ACC112 (cell line): ENCODE results near the gene NOCT.

Source experiments
- H2AFZ ChIP-seq: fragments of 200-600 bp; sonication (generic); one replicate; pipeline ENCODE4 v1.6.0; 2017; ENCODE audit warnings: antibody characterized with exemption, low read length; ENCODE audit not compliant: unreplicated experiment
- H3K27ac ChIP-seq: fragments of 200-600 bp; sonication (generic); 2 replicates; pipeline ENCODE4 v1.5.1; 2014; ENCODE audit warnings: low read depth, mild to moderate bottlenecking, antibody characterized with exemption, low read length, moderate library complexity
- H3K27me3 ChIP-seq: fragments of 200-600 bp; sonication (generic); 2 replicates; pipeline ENCODE4 v1.6.1; 2014; ENCODE audit warnings: mild to moderate bottlenecking, antibody characterized with exemption, low read length, moderate library complexity, mixed read lengths; ENCODE audit not compliant: insufficient read depth
- H3K36me3 ChIP-seq: fragments of 200-600 bp; sonication (generic); 2 replicates; pipeline ENCODE4 v1.6.1; 2016; ENCODE audit warnings: mild to moderate bottlenecking, antibody characterized with exemption, low read length, moderate library complexity, mixed read lengths; ENCODE audit not compliant: insufficient read depth
- H3K4me1 ChIP-seq: fragments of 200-600 bp; sonication (generic); one replicate; pipeline ENCODE4 v1.6.1; 2016; ENCODE audit warnings: low read length, mixed read lengths; ENCODE audit not compliant: insufficient read depth, unreplicated experiment, control insufficient read depth
- H3K4me3 ChIP-seq: fragments of 200-600 bp; sonication (generic); 2 replicates; pipeline ENCODE4 v1.5.1; 2014; ENCODE audit warnings: mild to moderate bottlenecking, low read depth, low read length
- H3K79me2 ChIP-seq: fragments of 200-600 bp; sonication (generic); one replicate; pipeline ENCODE4 v1.6.0; 2016; ENCODE audit warnings: low read length; ENCODE audit not compliant: control insufficient read depth, unreplicated experiment, insufficient read depth

The NOCT gene

GRCh38 chr4:139015269-139015947 lies at the start of gene NOCT:
TSS of gene NOCT (plus strand) at chr4:139015781. CDS start at chr4:139015982, 201 bp downstream.
- Histone ChIP-seq H3K4me1 (peaks cover 43% of the 10 kb centered on the region), H2AFZ (peak within 1 kb of the TSS; percentile 28), H3K27ac (peak within 1 kb of the TSS; percentile 100), H3K36me3 (peaks cover 9% of the 10 kb centered on the region; the same call in 1 of the 2 replicates), H3K4me3 (peak within 1 kb of the TSS; percentile 98), H3K27me3 (no peaks in the 10 kb centered on the region), H3K79me2 (peaks cover 48% of the 10 kb centered on the region)

GRCh38 chr4:138967313-138967712 lies 48.3 kb upstream of the NOCT start:
- Histone ChIP-seq H3K27me3 (no peaks in the 10 kb centered on the region), H3K4me3 (no peak overlapping the region), H3K4me1 (no peaks in the 10 kb centered on the region), H2AFZ (no peak overlapping the region), H3K79me2 (no peaks in the 10 kb centered on the region), H3K36me3 (no peaks in the 10 kb centered on the region), H3K27ac (no peak overlapping the region)

DNA sequence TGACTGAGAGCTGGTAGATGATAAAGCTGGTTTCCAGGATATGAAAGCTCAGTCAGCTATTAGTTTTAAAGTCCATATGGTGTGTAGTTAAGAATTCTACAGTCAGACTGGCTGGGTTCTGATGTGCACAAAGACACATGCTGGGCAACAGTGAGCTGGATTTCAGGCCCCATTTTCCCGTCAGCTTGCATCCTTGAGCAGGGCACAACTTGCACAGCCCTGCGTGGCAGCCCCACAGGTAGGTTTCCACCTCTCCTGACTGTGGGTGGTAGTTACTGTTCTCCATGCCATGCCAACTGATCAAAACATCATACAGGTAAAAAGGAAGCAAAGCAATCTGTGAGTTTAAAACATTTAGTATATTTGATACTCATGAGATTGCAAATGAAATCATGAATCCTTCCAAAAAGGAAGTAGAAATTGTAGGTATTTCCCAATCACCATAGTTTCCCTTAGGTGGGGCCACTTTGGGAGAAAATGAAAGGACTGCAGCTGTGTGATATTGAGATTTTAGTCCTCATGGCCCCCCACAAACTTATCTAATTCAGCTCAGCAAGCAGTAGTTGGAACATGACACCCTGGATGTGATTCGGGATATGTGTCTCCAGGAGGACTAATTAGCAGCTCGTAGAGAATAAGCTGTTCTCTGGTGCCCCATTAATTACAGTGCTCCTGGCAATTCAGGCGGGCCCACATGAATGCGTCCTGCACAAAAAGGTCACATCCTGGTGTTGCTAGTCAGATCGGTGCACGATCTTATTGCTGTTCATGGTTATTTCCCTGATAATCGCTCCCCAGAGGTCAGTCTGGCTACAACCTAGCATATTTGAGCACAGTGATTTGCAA lies 42.4 kb upstream of the NOCT start:
- Histone ChIP-seq H3K4me1 (no peaks in the 10 kb centered on the region), H3K79me2 (no peaks in the 10 kb centered on the region), H2AFZ (peak overlapping the region; percentile 17), H3K27me3 (no peaks in the 10 kb centered on the region), H3K36me3 (no peaks in the 10 kb centered on the region), H3K27ac (no peak overlapping the region), H3K4me3 (no peak overlapping the region)

DNA sequence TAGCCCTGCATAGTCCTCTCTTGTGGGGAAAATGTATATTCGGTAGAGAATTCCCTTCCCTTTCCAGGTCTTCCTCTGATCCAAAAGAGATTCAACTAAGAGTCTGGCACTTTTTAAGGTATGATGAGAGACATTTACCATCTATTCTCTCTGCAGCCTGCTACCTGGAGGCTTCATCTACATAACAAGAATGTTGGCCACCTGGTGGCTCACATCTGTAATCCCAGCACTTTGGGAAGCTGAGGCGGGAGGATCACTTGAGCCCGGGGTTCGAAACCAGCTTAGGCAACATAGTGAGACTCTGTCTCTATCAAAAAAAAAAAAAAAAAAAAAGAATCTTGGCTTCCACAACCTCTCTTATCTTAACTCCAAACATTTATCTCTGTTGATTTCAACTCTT lies 40.4 kb upstream of the NOCT start:
- no peaks in the 10 kb centered on the region for H3K79me2 ChIP-seq
- no peaks in the 10 kb centered on the region for H3K27me3 ChIP-seq
- H3K4me1 ChIP-seq, result no peaks in the 10 kb centered on the region
- no peak overlapping the region for H3K4me3 ChIP-seq
- no peak overlapping the region for H2AFZ ChIP-seq
- no peak overlapping the region for H3K27ac ChIP-seq
- no peaks in the 10 kb centered on the region for H3K36me3 ChIP-seq

DNA sequence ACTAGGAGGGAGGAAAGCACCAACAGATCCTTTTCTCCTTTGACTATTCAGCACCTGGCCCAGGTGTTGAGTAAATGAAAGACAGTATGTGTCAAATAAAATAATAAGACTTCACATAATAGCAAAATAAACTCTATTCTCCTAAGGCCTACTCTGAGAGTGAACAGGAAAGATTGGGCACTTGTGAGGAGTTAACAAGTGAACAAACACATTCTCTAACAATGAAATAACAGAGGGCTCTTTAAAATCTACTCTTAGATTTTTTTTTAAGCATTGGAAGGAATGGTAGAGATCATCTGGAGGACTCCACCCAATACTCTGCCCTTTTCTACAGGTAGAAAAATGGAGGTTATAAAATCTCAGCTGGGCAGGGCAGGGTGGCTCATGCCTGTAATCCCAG lies 39.1 kb upstream of the NOCT start:
- no peak overlapping the region for H2AFZ ChIP-seq
- H3K79me2 ChIP-seq, result no peaks in the 10 kb centered on the region
- H3K36me3 ChIP-seq, result no peaks in the 10 kb centered on the region
- no peak overlapping the region for H3K4me3 ChIP-seq
- no peaks in the 10 kb centered on the region for H3K4me1 ChIP-seq
- H3K27ac ChIP-seq, result no peak overlapping the region
- no peaks in the 10 kb centered on the region for H3K27me3 ChIP-seq

DNA sequence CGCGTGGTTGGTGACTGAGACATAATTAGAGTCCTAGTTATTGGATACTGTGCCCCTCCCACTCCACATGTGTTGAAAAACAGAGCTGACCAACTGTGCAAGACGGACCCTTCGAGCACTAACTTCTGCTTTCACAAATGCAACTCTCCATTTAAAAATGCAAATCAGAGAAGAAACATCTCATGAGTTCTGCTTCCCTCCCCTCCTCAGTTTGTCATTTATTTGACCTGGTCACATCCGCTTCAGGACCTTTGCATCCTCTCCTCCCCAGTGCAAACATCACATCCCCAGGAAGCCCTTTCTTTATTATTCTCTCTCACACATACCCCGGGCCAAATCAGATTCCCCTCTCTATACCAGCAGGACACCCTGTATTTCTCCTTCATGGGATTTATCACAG lies 38.1 kb upstream of the NOCT start:
- H3K4me1 ChIP-seq, result peaks cover 7% of the 10 kb centered on the region
- H3K79me2 ChIP-seq, result no peaks in the 10 kb centered on the region
- no peaks in the 10 kb centered on the region for H3K27me3 ChIP-seq
- no peak overlapping the region for H3K27ac ChIP-seq
- no peak overlapping the region for H3K4me3 ChIP-seq
- H3K36me3 ChIP-seq, result no peaks in the 10 kb centered on the region
- H2AFZ ChIP-seq, result no peak overlapping the region

GRCh38 chr4:138978028-138978585 lies 37.5 kb upstream of the NOCT start:
- no peak overlapping the region for H3K4me3 ChIP-seq
- no peaks in the 10 kb centered on the region for H3K79me2 ChIP-seq
- no peak overlapping the region for H2AFZ ChIP-seq
- H3K4me1 ChIP-seq, result peaks cover 11% of the 10 kb centered on the region
- H3K27ac ChIP-seq, result no peak overlapping the region
- no peaks in the 10 kb centered on the region for H3K27me3 ChIP-seq
- no peaks in the 10 kb centered on the region for H3K36me3 ChIP-seq

GRCh38 chr4:138978600-138978999 lies 37.0 kb upstream of the NOCT start:
- no peaks in the 10 kb centered on the region for H3K79me2 ChIP-seq
- peaks cover 11% of the 10 kb centered on the region for H3K4me1 ChIP-seq
- no peak overlapping the region for H2AFZ ChIP-seq
- no peak overlapping the region for H3K4me3 ChIP-seq
- no peaks in the 10 kb centered on the region for H3K36me3 ChIP-seq
- no peak overlapping the region for H3K27ac ChIP-seq
- H3K27me3 ChIP-seq, result no peaks in the 10 kb centered on the region

- Histone ChIP-seq H2AFZ (no peak overlapping the region), H3K27me3 (no peaks in the 10 kb centered on the region), H3K79me2 (no peaks in the 10 kb centered on the region), H3K36me3 (no peaks in the 10 kb centered on the region), H3K4me3 (no peak overlapping the region), H3K4me1 (peaks cover 11% of the 10 kb centered on the region), H3K27ac (no peak overlapping the region)
Observed at GRCh38 chr4:138979742-138980141, 35.8 kb upstream of the NOCT start.

GRCh38 chr4:138981930-138982390 lies 33.6 kb upstream of the NOCT start:
- H3K79me2 ChIP-seq, result no peaks in the 10 kb centered on the region
- H3K36me3 ChIP-seq, result no peaks in the 10 kb centered on the region
- H2AFZ ChIP-seq, result peak overlapping the region; percentile 77
- no peaks in the 10 kb centered on the region for H3K27me3 ChIP-seq
- peak overlapping the region; percentile 47 for H3K27ac ChIP-seq
- peaks cover 11% of the 10 kb centered on the region for H3K4me1 ChIP-seq
- no peak overlapping the region for H3K4me3 ChIP-seq
